H1 (cell line): Measurements from ENCODE around the gene U2AF1L4. TPM values are rescaled to one million over a fixed set of nuclear protein-coding genes. Genes with fewer than 3 reads are reported as not detected.
A peak's percentile ranks its signal among the peaks of the same experiment; 100 is the strongest.

Experiments
- ASH2L ChIP-seq: fragments of 200-600, 300-600 bp; sonication (generic); IDR thresholded peaks from one replicate; pipeline ENCODE4 v1.7.1; 2017; ENCODE audit warnings: low read length
- BACH1 ChIP-seq: IDR thresholded peaks from 2 replicates; pipeline ENCODE4 v1.6.1; 2012; ENCODE audit warnings: low read length, improper control_type of control experiment
- KDM5A ChIP-seq: fragments of 200-600 bp; IDR thresholded peaks from 2 replicates; pipeline ENCODE4 v1.7.1; 2012; ENCODE audit warnings: mild to moderate bottlenecking, low read length, inconsistent platforms, mixed read lengths
- MAFK ChIP-seq: IDR thresholded peaks from 2 replicates; pipeline ENCODE4 v1.6.1; 2012; ENCODE audit warnings: low read depth, mild to moderate bottlenecking, improper control_type of control experiment, low read length
- NANOG ChIP-seq: IDR thresholded peaks from 2 replicates; pipeline ENCODE4 v1.6.1; 2011; ENCODE audit warnings: low read length, low read depth, mild to moderate bottlenecking, inconsistent platforms; ENCODE audit not compliant: insufficient read depth, poor library complexity, severe bottlenecking
- NRF1 ChIP-seq: IDR thresholded peaks from 2 replicates; pipeline ENCODE4 v1.6.1; 2011; ENCODE audit warnings: mild to moderate bottlenecking, low read depth, low read length, improper control_type of control experiment
- PHF8 ChIP-seq: fragments of 200-600 bp; sonication (generic); conservative IDR thresholded peaks from 2 replicates; pipeline ENCODE4 v1.7.1; 2012; ENCODE audit warnings: low read depth, mild to moderate bottlenecking, inconsistent platforms, low read length, moderate library complexity
- RAD21 ChIP-seq, 2 experiments: IDR thresholded peaks in 1 of 2; conservative IDR thresholded peaks in 1 of 2; 2 replicates each; pipeline ENCODE4 v1.6.1; 2011; ENCODE audit warnings: low read depth in 2 of 2, low read length in 2 of 2, improper control_type of control experiment in 1 of 2, inconsistent platforms in 1 of 2, mild to moderate bottlenecking in 1 of 2, moderate library complexity in 1 of 2
- RNF2 ChIP-seq: fragments of 200-900, 300-1000 bp; sonication (generic); IDR thresholded peaks from 2 replicates; pipeline ENCODE4 v1.7.1; 2016; ENCODE audit warnings: borderline replicate concordance, low read depth, mild to moderate bottlenecking, antibody characterized with exemption, low read length; ENCODE audit not compliant: poor library complexity, severe bottlenecking; ENCODE audit errors: missing control alignments
- SIN3A ChIP-seq, 2 experiments: IDR thresholded peaks in 1 of 2; conservative IDR thresholded peaks in 1 of 2; 2 replicates each; pipeline ENCODE4 v1.6.1; 2011 to 2012; ENCODE audit warnings: low read length in 2 of 2, improper control_type of control experiment in 1 of 2, low read depth in 1 of 2, mild to moderate bottlenecking in 1 of 2
- SIX5 ChIP-seq: IDR thresholded peaks from 2 replicates; pipeline ENCODE4 v1.6.1; 2011; ENCODE audit warnings: mild to moderate bottlenecking, low read depth, low read length
- TAF7 ChIP-seq: optimal IDR thresholded peaks from 2 replicates; pipeline ENCODE3; 2011; ENCODE audit warnings: low read depth, mild to moderate bottlenecking, inconsistent platforms, low read length, moderate library complexity, borderline replicate concordance
- polyA plus RNA-seq, 7 experiments: library from polyadenylated mRNA; depleted of rRNA in 3 of 7; stranded (reverse) in 5 of 7; unstranded in 2 of 7; fragments of >200 nt in 5 of 7; fragments of 200-250 nt in 2 of 7; gene quantifications; 1 replicate in 5 of 7; 2 replicates in 1 of 7; 4 replicates in 1 of 7; pipeline versions ENCODE4 v1.2.1 to v1.2.3, GENCODE V29; 2011 to 2013; ENCODE audit warnings: missing spikeins in 2 of 7, mixed read lengths in 2 of 7
- total RNA-seq: library from RNA; stranded (reverse); fragmentation: NEBNext Ultra II Directional; extraction: Animal tissue kit (Norgen Biotek cat#: 25700); gene quantifications from 2 replicates; pipeline ENCODE4 v1.2.1, GENCODE V29; 2021
- TF ChIP-seq, protein P1 (sequence below), 3 experiments: IDR thresholded peaks; 1 replicate in 2 of 3; 2 replicates in 1 of 3; pipeline versions ENCODE4 v1.5.1 to v1.6.1; 2011; ENCODE audit warnings: low read length in 3 of 3, mild to moderate bottlenecking in 3 of 3, inconsistent platforms in 2 of 3, low read depth in 1 of 3, moderate library complexity in 1 of 3; ENCODE audit not compliant: insufficient read depth in 1 of 3; ENCODE audit errors: control extremely low read depth in 1 of 3
- TF ChIP-seq, protein P2 (sequence below): IDR thresholded peaks from 2 replicates; pipeline ENCODE4 v1.6.1; 2012; ENCODE audit warnings: low read length, inconsistent platforms
- TF ChIP-seq, protein P3 (sequence below): IDR thresholded peaks from 2 replicates; pipeline ENCODE4 v1.6.1; 2012; ENCODE audit warnings: inconsistent platforms
- TF ChIP-seq, protein P4 (sequence below): IDR thresholded peaks from 2 replicates; pipeline ENCODE4 v1.6.1; 2012; ENCODE audit warnings: inconsistent platforms

Gene U2AF1L4
- total and polyA plus RNA-seq, 2 of the 8 experiments (the other 6 are each of a cell fraction or from before 2014, with no cell fraction given), result 15.1 to 32.7 TPM

DNA sequence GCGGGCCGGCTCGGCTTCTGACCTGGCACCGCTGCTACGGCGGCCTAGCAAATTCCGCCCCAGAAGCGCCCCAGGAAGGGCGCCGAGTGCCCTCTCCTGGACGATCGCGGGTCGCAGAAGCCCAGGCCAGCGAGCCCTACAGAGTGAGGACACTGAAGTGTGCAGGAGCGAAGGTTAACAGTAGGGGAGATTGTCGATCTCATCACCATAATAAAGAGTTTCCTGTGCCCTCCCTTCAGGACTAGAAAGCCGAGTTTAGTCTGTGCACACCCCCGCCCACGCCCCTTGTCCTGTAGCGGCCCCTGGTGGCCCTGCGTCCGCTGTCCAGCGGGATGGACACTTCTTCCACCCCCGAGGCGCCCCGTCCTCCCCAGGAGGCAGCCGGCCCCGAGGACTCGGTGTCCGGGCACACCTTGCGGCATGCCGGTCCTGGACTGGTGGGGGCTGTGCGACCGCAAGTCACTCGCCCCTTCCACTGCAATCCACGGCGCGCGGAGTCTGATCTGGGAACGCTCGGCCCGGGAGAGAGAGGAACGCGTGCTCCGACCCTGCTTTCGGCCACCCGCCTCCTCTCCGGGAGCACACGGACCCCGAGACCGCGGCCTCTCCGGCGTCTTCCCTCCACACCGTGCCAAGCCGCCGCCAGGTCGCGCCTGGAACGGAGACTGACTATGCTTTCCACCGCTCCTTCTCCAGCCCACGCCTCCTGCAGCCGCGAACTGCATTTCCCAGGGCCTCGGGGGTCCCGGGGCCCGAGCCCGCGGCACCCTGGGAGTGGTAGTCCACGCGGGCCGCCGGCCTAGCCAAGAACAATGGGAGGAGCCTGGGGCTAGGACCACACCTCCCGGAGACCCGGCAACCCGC is 28.2 kb downstream of the U2AF1L4 start (continued):
- TF ChIP-seq RAD21 (IDR thresholded peaks at IDR 0.05 in 1 of 2, conservative IDR thresholded peaks at IDR 0.05 in 1 of 2; ENCODE audit: low read depth in 2 of 2, low read length in 2 of 2) (peak; percentile 69 to 71), KDM5A (0 out of 2 replicates have a peak, but pooled peaks have one; percentile 71), NRF1 (no peak), RNF2 (no peak), SIX5 (peak; percentile 92), MAFK (no peak), TAF7 (peak; percentile 69), PHF8 (peak; percentile 55; the same call in 1 of the 2 replicates), SIN3A (conservative IDR thresholded peaks at IDR 0.05 in 1 of 2, IDR thresholded peaks at IDR 0.05 in 1 of 2; ENCODE audit: low read depth in 1 of 2, low read length in 2 of 2) (peak; percentile 83 to 87; a peak in 2 of 4 replicates), NANOG (peak; percentile 70), ASH2L (peak; percentile 40), BACH1 (peak; percentile 64; the same call in 1 of the 2 replicates)
- TF ChIP-seq, protein P1, sequence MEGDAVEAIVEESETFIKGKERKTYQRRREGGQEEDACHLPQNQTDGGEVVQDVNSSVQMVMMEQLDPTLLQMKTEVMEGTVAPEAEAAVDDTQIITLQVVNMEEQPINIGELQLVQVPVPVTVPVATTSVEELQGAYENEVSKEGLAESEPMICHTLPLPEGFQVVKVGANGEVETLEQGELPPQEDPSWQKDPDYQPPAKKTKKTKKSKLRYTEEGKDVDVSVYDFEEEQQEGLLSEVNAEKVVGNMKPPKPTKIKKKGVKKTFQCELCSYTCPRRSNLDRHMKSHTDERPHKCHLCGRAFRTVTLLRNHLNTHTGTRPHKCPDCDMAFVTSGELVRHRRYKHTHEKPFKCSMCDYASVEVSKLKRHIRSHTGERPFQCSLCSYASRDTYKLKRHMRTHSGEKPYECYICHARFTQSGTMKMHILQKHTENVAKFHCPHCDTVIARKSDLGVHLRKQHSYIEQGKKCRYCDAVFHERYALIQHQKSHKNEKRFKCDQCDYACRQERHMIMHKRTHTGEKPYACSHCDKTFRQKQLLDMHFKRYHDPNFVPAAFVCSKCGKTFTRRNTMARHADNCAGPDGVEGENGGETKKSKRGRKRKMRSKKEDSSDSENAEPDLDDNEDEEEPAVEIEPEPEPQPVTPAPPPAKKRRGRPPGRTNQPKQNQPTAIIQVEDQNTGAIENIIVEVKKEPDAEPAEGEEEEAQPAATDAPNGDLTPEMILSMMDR (IDR thresholded peaks at IDR 0.05; ENCODE audit: control extremely low read depth in 1 of 3, insufficient read depth in 1 of 3, low read depth in 1 of 3, low read length in 3 of 3), result peak; percentile 58 to 77 (median 67)
- TF ChIP-seq, protein P2, sequence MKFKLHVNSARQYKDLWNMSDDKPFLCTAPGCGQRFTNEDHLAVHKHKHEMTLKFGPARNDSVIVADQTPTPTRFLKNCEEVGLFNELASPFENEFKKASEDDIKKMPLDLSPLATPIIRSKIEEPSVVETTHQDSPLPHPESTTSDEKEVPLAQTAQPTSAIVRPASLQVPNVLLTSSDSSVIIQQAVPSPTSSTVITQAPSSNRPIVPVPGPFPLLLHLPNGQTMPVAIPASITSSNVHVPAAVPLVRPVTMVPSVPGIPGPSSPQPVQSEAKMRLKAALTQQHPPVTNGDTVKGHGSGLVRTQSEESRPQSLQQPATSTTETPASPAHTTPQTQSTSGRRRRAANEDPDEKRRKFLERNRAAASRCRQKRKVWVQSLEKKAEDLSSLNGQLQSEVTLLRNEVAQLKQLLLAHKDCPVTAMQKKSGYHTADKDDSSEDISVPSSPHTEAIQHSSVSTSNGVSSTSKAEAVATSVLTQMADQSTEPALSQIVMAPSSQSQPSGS, result no peak
- TF ChIP-seq, protein P3, sequence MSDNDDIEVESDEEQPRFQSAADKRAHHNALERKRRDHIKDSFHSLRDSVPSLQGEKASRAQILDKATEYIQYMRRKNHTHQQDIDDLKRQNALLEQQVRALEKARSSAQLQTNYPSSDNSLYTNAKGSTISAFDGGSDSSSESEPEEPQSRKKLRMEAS, result no peak; the same call in 1 of the 2 replicates
- TF ChIP-seq, protein P4, sequence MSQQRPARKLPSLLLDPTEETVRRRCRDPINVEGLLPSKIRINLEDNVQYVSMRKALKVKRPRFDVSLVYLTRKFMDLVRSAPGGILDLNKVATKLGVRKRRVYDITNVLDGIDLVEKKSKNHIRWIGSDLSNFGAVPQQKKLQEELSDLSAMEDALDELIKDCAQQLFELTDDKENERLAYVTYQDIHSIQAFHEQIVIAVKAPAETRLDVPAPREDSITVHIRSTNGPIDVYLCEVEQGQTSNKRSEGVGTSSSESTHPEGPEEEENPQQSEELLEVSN, result peak; percentile 3; the same call in 1 of the 2 replicates
